Smooth muscle cell (in vitro differentiated cells): ENCODE measurements around the gene IDH3G. TPM values are rescaled to one million over a fixed set of nuclear protein-coding genes. Genes with fewer than 3 reads are reported as not detected.

Experiments
- DNase-seq: peaks from one replicate; lab custom pipeline; 2025; ENCODE audit not compliant: unreplicated experiment; lab: John Stamatoyannopoulos, UW
- H2AFZ ChIP-seq: fragments of 200-600 bp; sonication (generic); 2 replicates; pipeline ENCODE4 v1.6.0; 2016; ENCODE audit warnings: antibody characterized with exemption, low read depth, mild to moderate bottlenecking
- H3F3A ChIP-seq: fragments of 200-600 bp; sonication (generic); 2 replicates; pipeline ENCODE4 v1.6.0; 2017; ENCODE audit warnings: antibody characterized with exemption, low read depth
- H3K27ac ChIP-seq: fragments of 200-600 bp; sonication (generic); 2 replicates; pipeline ENCODE4 v1.5.1; 2016; ENCODE audit warnings: low read depth, mild to moderate bottlenecking
- H3K27me3 ChIP-seq: fragments of 200-600 bp; sonication (generic); 2 replicates; pipeline ENCODE4 v1.6.1; 2016; ENCODE audit warnings: low read depth, mild to moderate bottlenecking
- H3K36me3 ChIP-seq: fragments of 200-600 bp; sonication (generic); 2 replicates; pipeline ENCODE4 v1.5.1; 2016; ENCODE audit warnings: low read depth
- H3K4me1 ChIP-seq: fragments of 200-600 bp; sonication (generic); 2 replicates; pipeline ENCODE4 v1.5.1; 2016; ENCODE audit warnings: low read depth
- H3K4me2 ChIP-seq: fragments of 200-600 bp; sonication (generic); 2 replicates; pipeline ENCODE4 v1.6.0; 2016; ENCODE audit warnings: mild to moderate bottlenecking
- H3K4me3 ChIP-seq: fragments of 200-600 bp; sonication (generic); 2 replicates; pipeline ENCODE4 v1.5.1; 2016; ENCODE audit warnings: mild to moderate bottlenecking
- H3K79me2 ChIP-seq: fragments of 200-600 bp; sonication (generic); 2 replicates; pipeline ENCODE4 v1.6.0; 2016; ENCODE audit warnings: low read depth, mild to moderate bottlenecking
- H3K9ac ChIP-seq: fragments of 200-600 bp; sonication (generic); 2 replicates; pipeline ENCODE4 v1.6.0; 2016; ENCODE audit warnings: low read depth
- H3K9me3 ChIP-seq: fragments of 200-600 bp; sonication (generic); replicated peaks from 2 replicates; pipeline ENCODE4 v1.5.1; 2016; ENCODE audit warnings: low read depth
- H4K20me1 ChIP-seq: fragments of 200-600 bp; sonication (generic); 2 replicates; pipeline ENCODE4 v1.6.0; 2016; ENCODE audit warnings: low read depth
- CTCF ChIP-seq: fragments of 200-600 bp; sonication (generic); IDR thresholded peaks from 2 replicates; pipeline ENCODE4 v1.5.1; 2017; ENCODE audit warnings: borderline replicate concordance, mild to moderate bottlenecking, antibody characterized with exemption; ENCODE audit not compliant: insufficient read depth, poor library complexity, severe bottlenecking
- WGBS: methylation state at CpG from one replicate; pipeline ENCODE4 v1.1.7; 2016; ENCODE audit warnings: low lambda C conversion rate; 5-methylcytosine and 5-hydroxymethylcytosine counted together
- polyA plus RNA-seq: library from polyadenylated mRNA; unstranded; fragments of >200 nt; fragmentation: Nextera tagmentation; extraction: Ambion mirVana; gene quantifications from 2 replicates; pipeline ENCODE4 v1.2.1, GENCODE V29; 2016
- total RNA-seq: library from RNA; depleted of rRNA; stranded (reverse); fragments of >200 nt; gene quantifications from 2 replicates; pipeline ENCODE4 v1.2.3, GENCODE V29; 2014

The IDH3G gene
- total and polyA plus RNA-seq, 2 experiments from 2014 or later = 86.0 to 88.9 TPM

GRCh38 chrX:153802513-153803045, 8.4 kb upstream of the IDH3G start:
- no peak overlapping the region for H3K9ac ChIP-seq
- H3K27ac ChIP-seq = no peak overlapping the region
- H3K79me2 ChIP-seq = no peaks in the 10 kb centered on the region
- no peak overlapping the region for H3K4me2 ChIP-seq
- no peak overlapping the region for H2AFZ ChIP-seq
- DNase-seq = no peak
- no peaks in the 10 kb centered on the region for H3K36me3 ChIP-seq
- 92% methylated on average over 13 of the region's 14 CpGs for WGBS
- H3F3A ChIP-seq = no peaks in the 10 kb centered on the region
- H4K20me1 ChIP-seq = no peaks in the 10 kb centered on the region
- no peak for TF ChIP-seq CTCF
- H3K4me1 ChIP-seq = no peaks in the 10 kb centered on the region
- no peaks in the 10 kb centered on the region for H3K9me3 ChIP-seq
- no peak overlapping the region for H3K4me3 ChIP-seq
- H3K27me3 ChIP-seq = no peaks in the 10 kb centered on the region

DNA sequence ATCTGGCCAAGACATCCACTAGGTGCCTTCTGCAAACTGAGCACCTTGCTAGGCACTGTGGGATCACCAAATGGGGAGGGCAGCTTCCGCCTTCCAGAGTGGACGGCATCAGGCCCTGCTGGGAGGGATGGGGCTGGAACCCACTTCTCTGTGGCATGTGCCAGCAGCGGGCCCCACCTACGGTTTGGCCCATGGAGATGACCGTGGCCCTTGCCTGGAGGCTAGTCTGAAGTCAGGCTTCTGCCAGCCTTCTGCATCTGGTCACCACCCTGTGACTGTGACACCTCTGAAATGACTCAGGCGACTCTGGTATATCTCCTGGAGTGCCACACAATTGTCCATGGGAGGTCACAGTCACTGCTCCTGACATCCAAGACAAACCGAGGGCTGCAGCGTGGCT, 7.5 kb upstream of the IDH3G start:
- no peaks in the 10 kb centered on the region for H3F3A ChIP-seq
- no peak for TF ChIP-seq CTCF
- H3K9ac ChIP-seq = no peak overlapping the region
- WGBS = 81% methylated on average over 8 of the region's 8 CpGs
- no peak overlapping the region for H2AFZ ChIP-seq
- H3K9me3 ChIP-seq = no peaks in the 10 kb centered on the region
- H3K79me2 ChIP-seq = no peaks in the 10 kb centered on the region
- no peaks in the 10 kb centered on the region for H3K27me3 ChIP-seq
- no peaks in the 10 kb centered on the region for H4K20me1 ChIP-seq
- H3K4me3 ChIP-seq = no peak overlapping the region
- H3K27ac ChIP-seq = no peak overlapping the region
- no peaks in the 10 kb centered on the region for H3K4me1 ChIP-seq
- no peaks in the 10 kb centered on the region for H3K36me3 ChIP-seq
- no peak overlapping the region for H3K4me2 ChIP-seq
- no peak for DNase-seq

DNA sequence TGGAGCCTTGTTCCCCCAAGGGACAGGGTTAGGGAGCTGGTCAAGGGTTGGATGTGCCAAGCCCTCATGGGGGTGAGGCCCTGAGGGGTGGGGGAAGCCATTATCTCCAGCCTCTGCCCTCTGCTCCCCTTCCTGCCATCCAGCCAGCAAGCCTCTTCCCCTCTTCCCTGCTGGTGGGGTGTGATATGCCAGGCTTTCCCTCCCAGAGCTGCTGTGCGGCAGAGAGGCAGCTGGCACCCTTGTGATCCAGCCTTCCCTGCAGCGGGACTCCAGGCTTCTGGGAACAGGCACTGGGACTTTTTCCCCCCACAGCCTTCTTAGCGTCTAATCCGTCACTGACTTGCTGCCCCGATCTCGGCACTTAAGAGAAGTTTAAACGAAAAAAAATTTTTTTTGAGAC, 6.6 kb upstream of the IDH3G start:
- Histone ChIP-seq H3F3A (no peaks in the 10 kb centered on the region), H3K4me3 (no peak overlapping the region), H3K36me3 (no peaks in the 10 kb centered on the region), H3K27ac (no peak overlapping the region), H3K9ac (no peak overlapping the region), H3K4me1 (no peaks in the 10 kb centered on the region), H4K20me1 (no peaks in the 10 kb centered on the region), H3K4me2 (no peak overlapping the region), H3K9me3 (no peaks in the 10 kb centered on the region), H3K79me2 (peaks cover 3% of the 10 kb centered on the region), H2AFZ (no peak overlapping the region), H3K27me3 (no peaks in the 10 kb centered on the region)
- WGBS = 87% methylated on average over 7 of the region's 7 CpGs
- DNase-seq = no peak
- no peak for TF ChIP-seq CTCF

DNA sequence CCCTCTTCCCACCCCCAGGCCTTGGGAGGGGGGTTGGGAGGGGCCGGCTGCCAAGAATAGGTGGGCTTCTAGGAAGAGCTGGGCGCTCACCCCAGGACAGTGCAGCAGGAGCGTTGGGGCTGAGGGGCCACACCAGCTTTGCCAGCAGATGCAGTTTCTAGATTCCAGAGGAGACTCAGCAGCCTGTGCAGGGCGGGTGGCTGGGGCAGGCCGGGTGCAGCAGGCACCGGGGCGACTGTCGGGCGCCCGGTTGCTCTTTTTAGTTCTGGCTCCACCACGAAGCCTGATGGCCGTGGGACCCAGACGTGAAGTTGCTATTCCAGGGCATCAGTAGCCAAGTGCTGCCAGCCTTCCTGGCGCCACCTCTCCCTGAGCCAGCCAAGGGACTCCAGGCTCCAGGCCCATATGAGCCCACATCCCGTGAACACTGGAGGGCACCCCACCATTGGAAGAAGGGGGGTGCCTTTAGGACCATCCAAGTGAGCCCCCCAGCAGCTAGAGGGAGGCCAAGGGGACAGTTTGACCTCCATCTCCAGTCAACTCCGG, 6.1 kb upstream of the IDH3G start:
- Histone ChIP-seq H4K20me1 (no peaks in the 10 kb centered on the region), H3K9me3 (no peaks in the 10 kb centered on the region), H3K27me3 (no peaks in the 10 kb centered on the region), H3K79me2 (peaks cover 8% of the 10 kb centered on the region), H3K27ac (no peak overlapping the region), H3K36me3 (no peaks in the 10 kb centered on the region), H3F3A (no peaks in the 10 kb centered on the region), H3K4me1 (no peaks in the 10 kb centered on the region), H2AFZ (no peak overlapping the region), H3K4me2 (no peak overlapping the region), H3K9ac (no peak overlapping the region), H3K4me3 (no peak overlapping the region)
- 88% methylated on average over 15 of the region's 16 CpGs for WGBS
- no peak for DNase-seq
- TF ChIP-seq CTCF = no peak
